Parathyroid adenoma (tissue), 2 donors: ENCODE results near the gene VAT1.
"Not testable (repeated sequence)": the region's sequence is repeated elsewhere in the genome, so short reads cannot be mapped to it uniquely, and the experiment has no call there.

Experiments used
- H2AFZ ChIP-seq: fragments of 300-600 bp; sonication (generic); one replicate; pipeline ENCODE4 v1.7.0; 2017; ENCODE audit warnings: antibody characterized with exemption, mild to moderate bottlenecking
- H3K27ac ChIP-seq: fragments of 300-600 bp; sonication (generic); one replicate; pipeline ENCODE4 v1.7.0; 2017
- H3K27me3 ChIP-seq: fragments of 300-600 bp; sonication (generic); one replicate; pipeline ENCODE4 v1.7.0; 2017; ENCODE audit warnings: low read length; ENCODE audit not compliant: control insufficient read depth, insufficient read depth
- H3K36me3 ChIP-seq: fragments of 300-600 bp; sonication (generic); one replicate; pipeline ENCODE4 v1.7.0; 2017; ENCODE audit warnings: low read length; ENCODE audit not compliant: control insufficient read depth, insufficient read depth
- H3K4me1 ChIP-seq: fragments of 300-600 bp; sonication (generic); one replicate; pipeline ENCODE4 v1.7.0; 2017; ENCODE audit warnings: control low read depth
- H3K4me2 ChIP-seq: fragments of 300-600 bp; sonication (generic); one replicate; pipeline ENCODE4 v1.7.0; 2017; ENCODE audit warnings: low read length
- H3K4me3 ChIP-seq: fragments of 300-600 bp; sonication (generic); one replicate; pipeline ENCODE4 v1.7.0; 2017; ENCODE audit warnings: low read depth, low read length
- H3K79me2 ChIP-seq: fragments of 300-600 bp; sonication (generic); one replicate; pipeline ENCODE4 v1.7.0; 2017; ENCODE audit warnings: control low read depth
- H3K9ac ChIP-seq: fragments of 300-600 bp; sonication (generic); one replicate; pipeline ENCODE4 v1.7.0; 2017; ENCODE audit warnings: mild to moderate bottlenecking
- H3K9me3 ChIP-seq: fragments of 300-600 bp; sonication (generic); one replicate; pipeline ENCODE4 v1.7.0; 2017; ENCODE audit warnings: low read length; ENCODE audit not compliant: control insufficient read depth
- CTCF ChIP-seq: fragments of 300-600 bp; sonication (generic); IDR thresholded peaks from one replicate; pipeline ENCODE4 v1.7.0; 2017; ENCODE audit warnings: antibody characterized with exemption, mild to moderate bottlenecking
- donor health status: primary hyperparathyroidism.

VAT1 gene

GRCh38 chr17:42980766-42981397, 41.3 kb downstream of the VAT1 start:
- H3K27me3 ChIP-seq: no peaks in the 10 kb centered on the region
- H3K9ac ChIP-seq: peak overlapping the region; percentile 64
- peak overlapping the region; percentile 99 for H3K4me2 ChIP-seq
- TF ChIP-seq CTCF: peak; percentile 32
- H3K4me3 ChIP-seq: peak overlapping the region; percentile 93
- peak overlapping the region; percentile 85 for H3K27ac ChIP-seq
- peak overlapping the region; percentile 93 for H2AFZ ChIP-seq
- no peaks in the 10 kb centered on the region for H3K9me3 ChIP-seq
- H3K36me3 ChIP-seq: no peaks in the 10 kb centered on the region
- H3K79me2 ChIP-seq: peaks cover 34% of the 10 kb centered on the region
- H3K4me1 ChIP-seq: peaks cover 3% of the 10 kb centered on the region

- Histone ChIP-seq H3K79me2 (peaks cover 32% of the 10 kb centered on the region), H3K27ac (peak within 1 kb of the TSS; percentile 85), H3K4me2 (peak within 1 kb of the TSS; percentile 99), H3K9me3 (no peaks in the 10 kb centered on the region), H3K4me1 (peaks cover 3% of the 10 kb centered on the region), H3K27me3 (no peaks in the 10 kb centered on the region), H3K36me3 (no peaks in the 10 kb centered on the region), H2AFZ (peak within 1 kb of the TSS; percentile 93), H3K4me3 (peak within 1 kb of the TSS; percentile 93), H3K9ac (peak within 1 kb of the TSS; percentile 64)
- TF ChIP-seq CTCF: no peak
Observed at GRCh38 chr17:42980274-42980765, 41.9 kb downstream of the VAT1 start, which contains the start of gene RUNDC1. TSS of gene RUNDC1 (plus strand) at chr17:42980565. CDS start at chr17:42980577, 12 bp downstream.

GRCh38 chr17:42979511-42980273, 42.5 kb downstream of the VAT1 start, which contains the start of gene PTGES3L:
TSS of gene PTGES3L (minus strand) at chr17:42980080. CDS start at chr17:42980053, 27 bp downstream.
- H3K9ac ChIP-seq: peak within 1 kb of the TSS; percentile 64
- H3K4me3 ChIP-seq: peak within 1 kb of the TSS; percentile 93
- H3K9me3 ChIP-seq: no peaks in the 10 kb centered on the region
- peak within 1 kb of the TSS; percentile 93 for H2AFZ ChIP-seq
- H3K27ac ChIP-seq: peak within 1 kb of the TSS; percentile 85
- peak within 1 kb of the TSS; percentile 99 for H3K4me2 ChIP-seq
- TF ChIP-seq CTCF: no peak
- H3K4me1 ChIP-seq: peaks cover 3% of the 10 kb centered on the region
- no peaks in the 10 kb centered on the region for H3K27me3 ChIP-seq
- no peaks in the 10 kb centered on the region for H3K36me3 ChIP-seq
- H3K79me2 ChIP-seq: peaks cover 28% of the 10 kb centered on the region

- H3K4me2 ChIP-seq, H3K79me2 ChIP-seq, H2AFZ ChIP-seq, H3K4me3 ChIP-seq, H3K4me1 ChIP-seq, H3K27me3 ChIP-seq, H3K9me3 ChIP-seq, H3K9ac ChIP-seq, H3K27ac ChIP-seq, H3K36me3 ChIP-seq: not testable (repeated sequence)
Observed at GRCh38 chr17:42975701-42976100, 46.5 kb downstream of the VAT1 start.

GRCh38 chr17:42975265-42975664, 46.9 kb downstream of the VAT1 start:
- no peak overlapping the region for H2AFZ ChIP-seq
- no peaks in the 10 kb centered on the region for H3K9me3 ChIP-seq
- no peak overlapping the region for H3K4me2 ChIP-seq
- H3K27me3 ChIP-seq: no peaks in the 10 kb centered on the region
- no peak overlapping the region for H3K4me3 ChIP-seq
- TF ChIP-seq CTCF: no peak
- no peaks in the 10 kb centered on the region for H3K79me2 ChIP-seq
- H3K36me3 ChIP-seq: no peaks in the 10 kb centered on the region
- H3K9ac ChIP-seq: no peak overlapping the region
- H3K4me1 ChIP-seq: no peaks in the 10 kb centered on the region
- H3K27ac ChIP-seq: no peak overlapping the region

GRCh38 chr17:42973323-42973722, 48.9 kb downstream of the VAT1 start:
- not testable (repeated sequence) for H3K27ac ChIP-seq, H3K4me2 ChIP-seq, H3K4me1 ChIP-seq

More at GRCh38 chr17:42973323-42973722, 48.9 kb downstream of the VAT1 start:
- not testable (repeated sequence) for H3K9ac ChIP-seq, H3K36me3 ChIP-seq, H3K9me3 ChIP-seq, H3K79me2 ChIP-seq, H3K4me3 ChIP-seq, H3K27me3 ChIP-seq, H2AFZ ChIP-seq
